SJCRH30 (cell line): ENCODE measurements around the gene KATNA1. TPM values are rescaled to one million over a fixed set of nuclear protein-coding genes. Genes with fewer than 3 reads are reported as not detected.

Source experiments
- total RNA-seq: library from RNA; depleted of rRNA; stranded (reverse); fragments of >200 nt; shearing (Covaris generic); gene quantifications from 2 replicates; pipeline ENCODE4 v1.2.3, GENCODE V29; 2014; rRNA removed

KATNA1 gene
- total RNA-seq, 1 experiment from 2014 or later: 39.7 TPM

Other genes starting within 250 kb of the KATNA1 start
- 1.1 and 1.5 TPM in 2 replicates for gene SUMO4, start 248.5 kb downstream of the KATNA1 start, total RNA-seq
- not detected in 2 replicates for gene ZC3H12D, start 163.7 kb downstream of the KATNA1 start, total RNA-seq
- gene PPIL4, start 102.7 kb downstream of the KATNA1 start, total RNA-seq: 36.0 and 42.8 TPM in 2 replicates
- gene GINM1, start 82.3 kb downstream of the KATNA1 start, total RNA-seq: 32.6 and 35.1 TPM in 2 replicates
- 33.1 and 33.9 TPM in 2 replicates for gene LATS1, start 69.4 kb upstream of the KATNA1 start, total RNA-seq
- 72.3 and 76.6 TPM in 2 replicates for gene NUP43, start 97.8 kb upstream of the KATNA1 start, total RNA-seq
- 95.8 and 101 TPM in 2 replicates for gene PCMT1, start 101.0 kb upstream of the KATNA1 start, total RNA-seq
- gene LRP11, start 215.6 kb upstream of the KATNA1 start, total RNA-seq: 32.4 and 32.8 TPM in 2 replicates
- gene RAET1E, start 249.4 kb upstream of the KATNA1 start, total RNA-seq: not detected in 2 replicates